Measurements from ENCODE around the gene SORL1. TPM values are rescaled to one million over a fixed set of nuclear protein-coding genes. Genes with fewer than 3 reads are reported as not detected.

SORL1 gene
- total and polyA plus RNA-seq, 2 of the 8 experiments (the other 6 are each of a cell fraction or from before 2014, with no cell fraction given), result 38.1 to 65.5 TPM

DNA sequence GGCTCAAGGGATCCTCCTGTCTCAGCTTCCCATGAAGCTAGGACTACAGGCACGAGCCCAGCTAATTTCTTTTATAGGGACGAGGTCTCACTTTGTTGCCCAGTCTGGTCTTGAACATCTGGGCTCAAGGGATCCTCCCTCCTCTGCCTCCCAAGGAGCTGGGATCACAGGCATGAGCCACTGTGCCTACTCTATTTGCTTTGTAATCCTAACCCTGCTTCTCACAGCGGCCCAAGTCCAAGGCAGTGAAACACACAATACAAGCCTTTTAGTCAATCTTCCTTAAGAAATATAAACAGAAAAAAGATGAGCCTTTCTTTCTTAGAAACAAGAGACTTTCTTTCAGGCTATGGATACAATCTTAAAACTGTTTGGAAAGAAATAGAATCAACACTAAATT lies 115.9 kb downstream of the SORL1 start:
- Histone ChIP-seq H3K27ac (ENCODE audit: low read depth, low read length) (no peak overlapping the region), H2BK20ac (ENCODE audit: low read length) (no peak overlapping the region), H3K23me2 (ENCODE audit: low read depth, low read length) (no peaks in the 10 kb centered on the region), H2AK5ac (ENCODE audit: low read depth, low read length) (no peak overlapping the region), H2BK12ac (ENCODE audit: low read depth, low read length) (no peak overlapping the region), H3K9ac (replicated peaks in 1 of 4; ENCODE audit: extremely low read depth in 1 of 4, low read depth in 3 of 4, low read length in 3 of 4) (no peak overlapping the region), H3K4ac (replicated peaks; ENCODE audit: insufficient read length, low read depth, low read length) (no peak overlapping the region), H3K18ac (ENCODE audit: extremely low read depth, low read length) (no peak overlapping the region), H4K8ac (ENCODE audit: extremely low read depth, insufficient read depth, low read length) (no peak overlapping the region), H3K23ac (ENCODE audit: insufficient read length) (no peak overlapping the region), H3K4me2 (ENCODE audit: insufficient read depth in 1 of 2, low read depth in 2 of 2, low read length in 2 of 2) (no peak overlapping the region), H3K79me1 (ENCODE audit: low read depth, low read length) (no peaks in the 10 kb centered on the region), H2BK5ac (ENCODE audit: low read depth, low read length) (no peak overlapping the region), H4K91ac (replicated peaks; ENCODE audit: insufficient read length, low read length) (no peak overlapping the region), H3K27me3 (replicated peaks in 1 of 4; ENCODE audit: control insufficient read depth in 3 of 4, extremely low read depth in 1 of 4, insufficient read depth in 3 of 4, low read length in 3 of 4) (no peaks in the 10 kb centered on the region), H2BK120ac (replicated peaks; ENCODE audit: low read depth, low read length) (no peak overlapping the region), H3K4me1 (replicated peaks in 1 of 4; ENCODE audit: control insufficient read depth in 3 of 4, insufficient read depth in 4 of 4, low read length in 3 of 4) (peaks cover 0 to 3% (median 2%) of the 10 kb centered on the region in 4 experiments; a peak in 1 of 7 replicates), H4K20me1 (replicated peaks in 1 of 2; ENCODE audit: control insufficient read depth in 1 of 2, insufficient read depth in 2 of 2, low read length in 2 of 2) (no peaks in the 10 kb centered on the region), H3K79me2 (ENCODE audit: control insufficient read depth in 1 of 2, insufficient read depth in 2 of 2, low read length in 2 of 2) (no peaks in the 10 kb centered on the region), H2AFZ (ENCODE audit: low read length) (no peak overlapping the region), H3K56ac (replicated peaks; ENCODE audit: insufficient read length, low read depth, low read length) (no peak overlapping the region), H3K9me3 (ENCODE audit: insufficient read depth in 2 of 2, low read depth in 1 of 2, low read length in 1 of 2) (no peaks in the 10 kb centered on the region), H2BK15ac (ENCODE audit: low read length) (no peak overlapping the region), H3K4me3 (ENCODE audit: extremely low read depth in 1 of 4, insufficient read depth in 2 of 4, low read depth in 3 of 4, low read length in 4 of 4) (no peak overlapping the region), H3K14ac (ENCODE audit: insufficient read length) (no peak overlapping the region), H4K5ac (ENCODE audit: insufficient read length, low read depth, low read length) (no peak overlapping the region), H3K36me3 (ENCODE audit: control insufficient read depth in 2 of 4, insufficient read depth in 4 of 4, low read length in 3 of 4) (peaks cover 2 to 28% (median 24%) of the 10 kb centered on the region in 4 experiments; a peak in 6 of 8 replicates)
- WGBS, 2 experiments (ENCODE audit: extremely low coverage in 1 of 2, insufficient coverage in 1 of 2, insufficient read length in 1 of 2, insufficient replicate concordance in 2 of 2, low coverage in 1 of 2, low lambda C conversion rate in 2 of 2, missing lambda C conversion rate in 1 of 2), result 88% methylated on average over 3 of the region's 3 CpGs; no CpG with 5 or more reads in 1 of the 2 experiments
- no peak for TF ChIP-seq RFX5 (IDR thresholded peaks at IDR 0.05; ENCODE audit: borderline replicate concordance, low read depth, low read length)
- TF ChIP-seq GABPA (IDR thresholded peaks at IDR 0.05; ENCODE audit: borderline replicate concordance, insufficient read depth, low read length), result no peak
- TF ChIP-seq HDAC2 (IDR thresholded peaks at IDR 0.05; ENCODE audit: borderline replicate concordance in 1 of 2, low read depth in 2 of 2, low read length in 2 of 2), result no peak
- TF ChIP-seq POLR2A (IDR thresholded peaks at IDR 0.05; ENCODE audit: control extremely low read depth in 1 of 2, low read depth in 2 of 2, low read length in 2 of 2), result no peak
- TF ChIP-seq SIRT6 (IDR thresholded peaks at IDR 0.05; ENCODE audit: low read length), result no peak
- TF ChIP-seq, protein P1, sequence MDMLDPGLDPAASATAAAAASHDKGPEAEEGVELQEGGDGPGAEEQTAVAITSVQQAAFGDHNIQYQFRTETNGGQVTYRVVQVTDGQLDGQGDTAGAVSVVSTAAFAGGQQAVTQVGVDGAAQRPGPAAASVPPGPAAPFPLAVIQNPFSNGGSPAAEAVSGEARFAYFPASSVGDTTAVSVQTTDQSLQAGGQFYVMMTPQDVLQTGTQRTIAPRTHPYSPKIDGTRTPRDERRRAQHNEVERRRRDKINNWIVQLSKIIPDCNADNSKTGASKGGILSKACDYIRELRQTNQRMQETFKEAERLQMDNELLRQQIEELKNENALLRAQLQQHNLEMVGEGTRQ (IDR thresholded peaks at IDR 0.05; ENCODE audit: low read length), result no peak
- no peak for TF ChIP-seq CBX8 (IDR thresholded peaks at IDR 0.05; ENCODE audit: borderline replicate concordance, low read depth, low read length)
- TF ChIP-seq EP300 (IDR thresholded peaks at IDR 0.05; ENCODE audit: borderline replicate concordance in 1 of 2, low read depth in 2 of 2, low read length in 2 of 2), result no peak
- no peak for TF ChIP-seq ASH2L (IDR thresholded peaks at IDR 0.05; ENCODE audit: low read length)
- no peak for TF ChIP-seq SAP30 (IDR thresholded peaks at IDR 0.05; ENCODE audit: insufficient read depth, insufficient replicate concordance, low read length)
- CTCF ChIA-PET (ENCODE audit: partially characterized antibody), result interaction anchor here (1.1 kb wide), 1 partner anchor 9 kb away, joined by 3 read pairs; no protein-coding TSS in a partner anchor
- DNase-seq (ENCODE audit: low read depth in 1 of 2, low spot score in 2 of 2) (no peak), FAIRE-seq (no peak)
- POLR2A ChIA-PET (ENCODE audit: partially characterized antibody), result no interaction called here

Data from H1 (cell line).